ENCODE data around the gene ZC3HAV1L.

- TF ChIP-seq CTCF (IDR thresholded peaks at IDR 0.05 in 2 of 3, conservative IDR thresholded peaks at IDR 0.05 in 1 of 3; ENCODE audit: control insufficient read depth in 2 of 3, extremely low read depth in 1 of 3, insufficient read depth in 1 of 3, low read depth in 3 of 3, low read length in 3 of 3) (no peak), PBX3 (IDR thresholded peaks at IDR 0.05; ENCODE audit: insufficient replicate concordance, low read depth, low read length) (no peak)
Measured at GRCh38 chr7:139038691-139039090, 2.8 kb upstream of the ZC3HAV1L start.
